Measurements from ENCODE around the gene LRP2.

GRCh38 chr2:169164311-169164710, 198.0 kb downstream of the LRP2 start:
- no peak for TF ChIP-seq POLR2A (IDR thresholded peaks at IDR 0.05)
- no peak for TF ChIP-seq CTCF (IDR thresholded peaks at IDR 0.05)
- no peak for TF ChIP-seq POLR2AphosphoS5 (IDR thresholded peaks at IDR 0.05)
- no peak for TF ChIP-seq EP300 (IDR thresholded peaks at IDR 0.05)

All from suprapubic skin (tissue), 4 donors.